ENCODE measurements around the gene CARS2.

GRCh38 chr13:110661256-110661655, 44.7 kb downstream of the CARS2 start:
- TF ChIP-seq, protein P1, sequence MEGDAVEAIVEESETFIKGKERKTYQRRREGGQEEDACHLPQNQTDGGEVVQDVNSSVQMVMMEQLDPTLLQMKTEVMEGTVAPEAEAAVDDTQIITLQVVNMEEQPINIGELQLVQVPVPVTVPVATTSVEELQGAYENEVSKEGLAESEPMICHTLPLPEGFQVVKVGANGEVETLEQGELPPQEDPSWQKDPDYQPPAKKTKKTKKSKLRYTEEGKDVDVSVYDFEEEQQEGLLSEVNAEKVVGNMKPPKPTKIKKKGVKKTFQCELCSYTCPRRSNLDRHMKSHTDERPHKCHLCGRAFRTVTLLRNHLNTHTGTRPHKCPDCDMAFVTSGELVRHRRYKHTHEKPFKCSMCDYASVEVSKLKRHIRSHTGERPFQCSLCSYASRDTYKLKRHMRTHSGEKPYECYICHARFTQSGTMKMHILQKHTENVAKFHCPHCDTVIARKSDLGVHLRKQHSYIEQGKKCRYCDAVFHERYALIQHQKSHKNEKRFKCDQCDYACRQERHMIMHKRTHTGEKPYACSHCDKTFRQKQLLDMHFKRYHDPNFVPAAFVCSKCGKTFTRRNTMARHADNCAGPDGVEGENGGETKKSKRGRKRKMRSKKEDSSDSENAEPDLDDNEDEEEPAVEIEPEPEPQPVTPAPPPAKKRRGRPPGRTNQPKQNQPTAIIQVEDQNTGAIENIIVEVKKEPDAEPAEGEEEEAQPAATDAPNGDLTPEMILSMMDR (IDR thresholded peaks at IDR 0.05): no peak
- no peak for TF ChIP-seq ZFX (IDR thresholded peaks at IDR 0.05; ENCODE audit: borderline replicate concordance)

Measured in 22Rv1 (cell line).